Measurements from ENCODE around the gene ATN1.

The ATN1 gene

DNA sequence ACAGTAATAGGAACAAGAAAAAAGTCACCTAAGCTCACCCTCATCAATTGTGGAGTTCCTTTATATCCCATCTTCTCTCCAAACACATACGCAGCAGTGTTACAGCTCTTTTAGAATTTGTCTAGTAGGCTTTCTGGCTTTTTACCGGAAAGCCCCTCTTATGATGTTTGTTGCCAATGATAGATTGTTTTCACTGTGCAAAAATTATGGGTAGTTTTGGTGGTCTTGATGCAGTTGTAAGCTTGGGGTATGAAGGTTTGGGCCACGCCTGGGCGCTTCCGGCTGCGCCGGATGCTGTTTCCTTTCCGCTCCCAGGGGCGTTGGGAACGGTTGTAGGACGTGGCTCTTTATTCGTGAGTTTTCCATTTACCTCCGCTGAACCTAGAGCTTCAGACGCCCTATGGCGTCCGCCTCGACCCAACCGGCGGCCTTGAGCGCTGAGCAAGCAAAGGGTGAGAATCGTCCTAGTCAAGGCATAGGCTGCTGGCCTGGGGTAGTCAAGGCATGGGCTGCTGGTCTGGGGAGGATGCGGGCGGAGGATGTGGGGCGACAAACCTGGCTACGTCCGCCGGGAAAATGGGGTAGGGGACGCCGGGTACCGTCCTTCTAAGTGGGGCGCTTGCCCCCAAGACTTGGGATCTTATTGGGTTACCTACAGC is 16.1 kb downstream of the ATN1 start, which contains the start of the genes C12orf57 and RNU7-1:
C12orf57 (plus strand) TSS at position 301 of the 659 bp plus-strand sequence; CDS start at position 401, 100 bp downstream.
RNU7-1 (plus strand) TSS at position 95 of the 659 bp plus-strand sequence.
- DNase-seq (ENCODE audit: low read depth in 4 of 4, low spot score in 1 of 4) = peak in 3 of 4 experiments; percentile 65 to 71 (median 71)

DNA sequence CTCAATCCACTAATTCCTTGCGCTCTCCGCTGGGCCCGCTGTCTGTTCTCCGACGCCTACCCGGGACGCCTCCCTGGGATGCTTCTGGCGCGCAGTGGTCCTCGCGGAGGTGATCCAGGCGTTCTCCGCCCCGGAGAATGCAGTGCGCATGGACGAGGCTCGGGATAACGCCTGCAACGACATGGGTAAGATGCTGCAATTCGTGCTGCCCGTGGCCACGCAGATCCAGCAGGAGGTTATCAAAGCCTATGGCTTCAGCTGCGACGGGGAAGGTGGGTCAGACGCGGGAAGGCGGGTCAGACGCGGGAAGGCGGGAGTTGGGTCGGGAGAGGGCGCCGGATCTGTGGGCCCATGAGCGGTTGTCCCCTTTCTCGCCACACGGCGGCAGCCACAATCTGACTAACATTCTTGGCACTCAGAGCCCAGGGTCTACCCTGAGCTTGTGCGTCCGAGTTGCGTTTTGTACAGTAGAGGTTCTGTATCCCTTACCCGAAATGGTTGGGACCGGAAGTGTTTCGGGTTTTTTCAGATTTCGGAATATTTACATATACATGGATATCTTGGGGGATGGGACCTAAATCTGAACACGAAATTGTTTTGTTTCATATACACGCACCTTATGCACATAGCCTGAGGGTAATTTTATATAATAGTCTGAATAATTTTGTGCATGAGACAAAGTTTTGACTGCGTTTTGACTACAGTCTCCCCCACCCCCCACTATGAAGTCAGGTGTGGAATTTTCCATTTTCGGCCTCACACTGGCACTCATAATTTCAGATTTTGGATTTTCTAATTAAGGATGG is 16.8 kb downstream of the ATN1 start:
- DNase-seq (ENCODE audit: low read depth in 4 of 4, low spot score in 1 of 4) = peak in 3 of 4 experiments; percentile 70 to 89 (median 79)

DNA sequence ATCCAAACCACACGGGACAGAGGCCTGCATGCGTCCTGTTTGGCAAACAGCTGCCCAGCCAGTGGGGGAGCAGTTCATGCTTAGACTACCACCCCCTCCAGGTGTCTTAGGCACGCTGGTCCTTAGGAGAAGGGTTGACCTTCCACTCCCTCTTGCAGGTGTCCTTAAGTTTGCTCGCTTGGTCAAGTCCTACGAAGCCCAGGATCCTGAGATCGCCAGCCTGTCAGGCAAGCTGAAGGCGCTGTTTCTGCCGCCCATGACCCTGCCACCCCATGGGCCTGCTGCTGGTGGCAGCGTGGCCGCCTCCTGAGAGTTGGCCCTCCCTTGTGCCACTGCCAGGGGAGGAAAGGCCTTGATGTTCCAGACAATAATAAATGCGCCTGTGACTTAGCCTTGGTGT is 17.9 kb downstream of the ATN1 start:
- DNase-seq (ENCODE audit: low read depth in 4 of 4, low spot score in 1 of 4) = no peak

DNA sequence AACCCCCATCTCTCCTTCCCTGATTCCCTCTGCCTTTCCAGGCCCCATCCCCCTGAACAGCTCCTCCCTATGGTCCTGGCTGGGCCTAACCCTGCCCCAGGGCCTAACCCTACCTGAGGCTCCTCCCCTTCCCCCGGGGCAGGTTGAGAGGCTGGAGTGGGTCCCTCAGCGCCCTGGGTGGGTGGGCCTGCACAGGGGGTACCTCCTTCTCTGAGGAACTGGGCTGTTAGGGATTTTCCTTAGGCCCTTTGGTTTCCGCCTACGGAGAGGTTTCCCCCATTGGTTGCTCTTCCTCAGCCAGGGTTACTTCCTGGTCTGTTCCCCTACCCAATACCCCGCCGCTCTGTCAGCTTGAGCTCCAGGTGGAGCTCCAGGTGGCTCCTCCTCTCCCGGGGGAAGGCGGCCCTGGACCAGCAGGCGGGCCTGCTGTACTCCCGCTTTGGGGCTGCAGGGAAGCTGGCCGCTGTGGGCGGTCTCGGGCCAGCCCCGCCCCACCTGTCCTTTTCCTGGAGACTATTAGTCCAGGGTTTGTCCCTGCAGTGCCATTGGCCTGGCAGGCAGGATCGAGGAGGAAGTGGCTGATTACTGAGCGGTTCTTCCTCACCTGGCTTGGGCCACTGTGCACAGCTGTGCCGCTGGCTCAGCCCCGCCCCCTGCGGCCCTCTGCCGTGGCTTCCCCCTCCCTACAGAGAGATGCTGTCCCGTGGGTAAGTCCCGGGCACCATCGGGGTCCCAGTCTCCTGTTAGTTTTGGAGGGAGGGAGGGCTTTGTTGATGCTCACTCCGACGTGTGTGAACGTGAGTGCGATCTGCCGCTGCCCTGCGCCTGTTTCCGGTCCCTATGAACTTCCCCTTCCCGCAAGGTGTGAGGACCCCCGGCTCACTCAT is 18.5 kb downstream of the ATN1 start:
- DNase-seq (ENCODE audit: low read depth in 4 of 4, low spot score in 1 of 4) = peak in 1 of 4 experiments; percentile 60

DNA sequence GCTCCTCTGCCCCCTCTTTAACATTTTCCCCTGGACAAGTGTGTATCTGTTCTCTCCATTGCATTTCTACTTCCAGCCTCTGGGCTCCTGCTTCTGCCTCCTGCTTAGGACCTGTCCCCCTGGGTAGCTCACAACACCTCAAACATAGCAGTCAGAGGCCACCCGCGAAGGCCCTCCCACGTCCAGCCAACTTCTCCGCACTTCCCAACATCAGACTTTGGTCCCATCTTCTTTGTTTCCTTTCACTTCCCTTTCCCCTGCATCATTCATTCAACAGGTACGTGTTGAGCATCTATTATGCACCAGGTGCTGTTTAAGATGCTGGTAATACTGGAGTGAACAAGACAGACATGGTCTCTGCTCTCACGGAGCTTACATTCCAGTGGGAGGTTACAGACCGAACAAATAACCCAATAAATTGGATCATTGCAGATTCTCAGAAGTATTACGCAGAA is 19.2 kb downstream of the ATN1 start:
- no peak for DNase-seq (ENCODE audit: low read depth in 4 of 4, low spot score in 1 of 4)

DNA sequence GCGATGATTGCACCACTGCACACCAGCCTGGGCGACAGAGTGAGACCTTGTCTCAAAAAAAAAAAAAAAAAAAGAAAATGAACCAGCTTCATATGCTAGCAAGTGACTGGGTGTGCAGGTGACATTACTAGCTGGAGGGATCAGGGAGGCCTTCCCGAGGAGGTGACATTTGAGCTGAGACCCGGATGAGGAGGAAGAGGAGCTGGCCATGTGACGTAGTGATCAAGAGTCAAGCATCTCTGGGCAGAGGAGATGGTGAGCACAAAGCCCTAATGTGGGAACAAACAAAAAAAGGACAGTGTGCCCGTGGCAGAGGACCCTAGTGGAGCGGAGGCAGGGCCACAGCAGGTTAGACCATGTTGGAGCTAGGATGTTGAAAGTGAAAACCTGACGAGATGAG is 19.9 kb downstream of the ATN1 start:
- no peak for DNase-seq (ENCODE audit: low read depth in 4 of 4, low spot score in 1 of 4)

DNA sequence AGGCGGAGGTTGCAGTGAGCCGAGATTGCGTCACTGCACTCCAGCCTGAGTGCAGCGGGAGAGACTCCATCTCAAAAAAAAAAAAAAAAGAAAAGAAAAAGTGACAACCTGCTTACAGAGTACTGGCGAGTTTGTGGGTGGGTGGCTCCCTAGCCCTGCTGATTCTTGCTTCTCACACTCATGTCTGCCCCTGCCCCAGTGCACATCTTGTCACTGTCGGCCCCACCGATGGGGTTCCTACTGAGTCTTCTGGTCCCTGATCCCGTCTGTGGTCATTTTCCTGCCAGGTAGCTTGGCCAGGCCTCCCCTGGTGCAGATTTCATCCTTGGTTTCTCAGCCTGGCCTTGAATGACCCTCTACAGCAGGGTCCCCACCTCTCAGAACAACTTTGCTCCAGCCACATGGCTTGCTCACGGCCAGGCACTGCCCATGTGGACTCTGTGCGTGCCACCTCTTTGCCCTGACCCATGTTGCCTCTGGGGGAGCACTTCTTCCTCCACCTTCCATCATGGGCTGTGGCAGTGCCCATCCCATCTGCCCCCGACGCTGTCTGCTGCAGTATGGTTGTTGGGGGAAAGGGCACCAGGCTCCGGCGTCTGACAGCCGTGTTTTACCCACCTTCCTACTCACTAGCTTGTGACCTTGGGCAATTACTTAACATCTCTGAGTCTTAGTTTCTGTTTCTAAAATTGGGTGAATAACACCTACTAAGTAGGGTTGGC is 21.3 kb downstream of the ATN1 start:
- no peak for DNase-seq (ENCODE audit: low read depth in 4 of 4, low spot score in 1 of 4)

DNA sequence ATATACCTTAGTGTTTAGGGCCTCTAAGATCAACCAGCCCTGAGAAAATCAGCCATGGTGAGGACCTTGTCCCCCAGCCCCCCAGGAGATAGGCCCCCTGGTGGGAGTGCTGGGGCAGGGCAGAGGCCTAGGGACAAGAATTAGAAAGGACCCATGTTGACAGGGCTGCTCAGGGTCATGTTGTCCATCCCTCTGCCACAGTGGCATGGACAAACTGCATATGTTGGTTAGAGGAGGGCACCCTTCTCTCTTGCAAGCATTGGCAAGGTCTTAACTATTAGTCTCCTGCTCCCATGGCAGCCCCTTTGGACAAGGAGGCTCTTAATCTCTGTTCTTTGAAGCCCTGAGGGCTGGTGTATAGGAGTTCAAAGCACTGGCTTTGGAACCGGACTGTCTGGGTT is 22.6 kb downstream of the ATN1 start:
- DNase-seq (ENCODE audit: low read depth in 4 of 4, low spot score in 1 of 4) = no peak

DNA sequence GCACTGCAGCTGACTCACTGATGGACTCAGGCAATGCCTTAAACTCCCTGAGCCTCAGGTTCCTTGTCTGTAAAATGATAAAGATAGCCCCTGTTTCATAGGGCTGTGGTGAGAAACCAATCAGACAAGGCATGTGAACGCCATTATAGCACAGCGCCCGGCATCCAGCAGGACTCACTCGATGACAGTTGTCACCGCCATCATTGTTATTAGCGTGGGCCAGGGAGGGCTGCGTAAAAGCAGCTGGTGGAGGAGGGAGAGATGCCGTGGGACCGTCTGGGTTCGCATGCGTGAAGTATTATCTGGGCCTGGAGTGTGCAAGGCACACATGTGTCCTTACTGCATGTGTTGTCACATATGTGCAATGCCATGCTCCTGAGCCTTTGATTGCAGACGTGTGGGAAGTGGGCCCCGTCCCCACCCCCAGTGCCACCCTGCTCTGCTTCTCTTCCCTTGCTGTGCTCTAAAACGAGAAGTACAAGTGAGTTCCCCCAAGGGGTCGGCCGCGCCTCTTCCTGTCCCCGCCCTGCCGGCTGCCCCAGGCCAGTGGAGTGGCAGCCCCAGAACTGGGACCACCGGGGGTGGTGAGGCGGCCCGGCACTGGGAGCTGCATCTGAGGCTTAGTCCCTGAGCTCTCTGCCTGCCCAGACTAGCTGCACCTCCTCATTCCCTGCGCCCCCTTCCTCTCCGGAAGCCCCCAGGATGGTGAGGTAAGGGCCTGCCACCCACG is 23.2 kb downstream of the ATN1 start, which contains the start of gene PTPN6:
PTPN6 (plus strand) TSS at position 546 of the 730 bp plus-strand sequence; CDS start at position 703, 157 bp downstream.
- DNase-seq (ENCODE audit: low read depth in 4 of 4, low spot score in 1 of 4) = peak in 1 of 4 experiments; percentile 54

DNA sequence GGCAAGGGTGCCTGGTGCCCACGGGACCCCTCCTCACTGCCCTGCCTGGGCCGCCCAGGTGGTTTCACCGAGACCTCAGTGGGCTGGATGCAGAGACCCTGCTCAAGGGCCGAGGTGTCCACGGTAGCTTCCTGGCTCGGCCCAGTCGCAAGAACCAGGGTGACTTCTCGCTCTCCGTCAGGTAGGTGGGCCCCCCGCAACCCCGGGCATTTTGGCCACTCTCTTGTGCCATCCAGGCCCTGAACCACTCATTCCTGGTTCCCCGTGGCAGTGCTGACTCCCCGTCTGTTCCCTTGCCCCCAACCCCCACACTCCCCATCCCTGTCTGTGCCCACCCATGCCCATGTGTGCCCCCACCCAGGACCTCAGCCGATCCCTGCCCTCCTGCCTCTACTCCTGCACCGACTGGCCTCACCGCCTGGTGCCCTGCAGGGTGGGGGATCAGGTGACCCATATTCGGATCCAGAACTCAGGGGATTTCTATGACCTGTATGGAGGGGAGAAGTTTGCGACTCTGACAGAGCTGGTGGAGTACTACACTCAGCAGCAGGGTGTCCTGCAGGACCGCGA is 23.9 kb downstream of the ATN1 start:
- DNase-seq (ENCODE audit: low read depth in 4 of 4, low spot score in 1 of 4) = no peak

DNA sequence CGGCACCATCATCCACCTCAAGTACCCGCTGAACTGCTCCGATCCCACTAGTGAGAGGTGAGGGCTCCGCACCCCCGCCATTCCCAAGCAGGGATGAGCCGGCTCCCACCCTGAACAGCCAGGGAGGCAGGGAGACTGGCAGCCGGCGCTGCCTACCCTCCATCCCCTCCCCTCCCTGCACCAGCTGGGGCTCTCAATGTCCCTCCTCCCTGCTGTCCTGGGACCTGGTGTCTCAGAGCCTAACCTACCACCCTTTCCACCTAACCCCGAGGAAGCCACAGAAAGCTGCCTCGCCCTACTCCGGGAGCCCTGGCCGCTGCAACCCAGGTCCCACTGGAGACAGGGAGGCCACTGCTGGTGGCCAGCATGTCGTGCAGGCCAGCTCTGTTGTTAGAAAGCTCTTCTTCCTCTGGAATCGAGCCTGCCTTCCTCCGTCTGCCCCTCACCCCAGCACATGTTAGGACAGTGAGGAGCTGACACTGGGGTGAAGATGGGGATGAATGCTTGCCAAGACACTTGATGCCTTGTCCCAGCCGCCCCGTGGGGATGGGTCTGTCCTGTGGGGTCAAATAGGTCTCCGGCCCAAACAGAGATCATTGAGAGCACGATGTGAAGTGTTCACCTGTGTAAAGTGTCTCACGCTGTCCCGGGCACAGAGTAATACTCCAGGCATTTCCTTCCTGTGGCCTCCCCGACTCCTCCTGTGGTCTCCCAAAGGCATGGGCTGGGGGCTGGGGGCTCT is 24.5 kb downstream of the ATN1 start:
- DNase-seq (ENCODE audit: low read depth in 4 of 4, low spot score in 1 of 4) = no peak

DNA sequence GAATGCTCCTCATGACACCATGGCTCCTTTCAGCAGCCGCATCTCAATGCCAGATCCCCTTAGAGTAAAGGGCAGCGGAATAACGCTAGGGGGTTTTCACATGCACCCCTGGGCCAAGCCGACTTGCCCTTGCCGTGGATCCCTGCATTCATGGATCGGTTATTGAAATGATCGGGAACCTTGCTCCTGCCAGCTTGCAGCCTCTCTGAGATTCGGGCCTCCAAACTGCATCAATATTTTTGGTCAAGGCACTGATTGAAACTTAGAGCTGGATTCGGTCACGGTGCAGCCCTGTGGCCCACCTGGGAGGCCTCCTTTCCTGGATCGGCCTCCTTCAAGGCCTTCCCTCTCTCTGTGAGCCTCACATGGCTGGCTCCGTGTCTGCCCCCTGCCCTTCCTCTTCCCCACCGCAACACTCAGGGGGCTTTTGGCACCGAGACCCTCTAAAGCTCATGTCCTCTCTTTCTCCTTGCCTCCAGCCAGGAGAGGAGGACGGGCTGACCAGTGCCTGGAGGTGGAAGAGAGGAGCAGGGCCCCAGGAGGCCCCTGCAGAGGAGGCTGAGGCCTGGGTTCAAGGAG is 25.2 kb downstream of the ATN1 start:
- DNase-seq (ENCODE audit: low read depth in 4 of 4, low spot score in 1 of 4) = no peak

DNA sequence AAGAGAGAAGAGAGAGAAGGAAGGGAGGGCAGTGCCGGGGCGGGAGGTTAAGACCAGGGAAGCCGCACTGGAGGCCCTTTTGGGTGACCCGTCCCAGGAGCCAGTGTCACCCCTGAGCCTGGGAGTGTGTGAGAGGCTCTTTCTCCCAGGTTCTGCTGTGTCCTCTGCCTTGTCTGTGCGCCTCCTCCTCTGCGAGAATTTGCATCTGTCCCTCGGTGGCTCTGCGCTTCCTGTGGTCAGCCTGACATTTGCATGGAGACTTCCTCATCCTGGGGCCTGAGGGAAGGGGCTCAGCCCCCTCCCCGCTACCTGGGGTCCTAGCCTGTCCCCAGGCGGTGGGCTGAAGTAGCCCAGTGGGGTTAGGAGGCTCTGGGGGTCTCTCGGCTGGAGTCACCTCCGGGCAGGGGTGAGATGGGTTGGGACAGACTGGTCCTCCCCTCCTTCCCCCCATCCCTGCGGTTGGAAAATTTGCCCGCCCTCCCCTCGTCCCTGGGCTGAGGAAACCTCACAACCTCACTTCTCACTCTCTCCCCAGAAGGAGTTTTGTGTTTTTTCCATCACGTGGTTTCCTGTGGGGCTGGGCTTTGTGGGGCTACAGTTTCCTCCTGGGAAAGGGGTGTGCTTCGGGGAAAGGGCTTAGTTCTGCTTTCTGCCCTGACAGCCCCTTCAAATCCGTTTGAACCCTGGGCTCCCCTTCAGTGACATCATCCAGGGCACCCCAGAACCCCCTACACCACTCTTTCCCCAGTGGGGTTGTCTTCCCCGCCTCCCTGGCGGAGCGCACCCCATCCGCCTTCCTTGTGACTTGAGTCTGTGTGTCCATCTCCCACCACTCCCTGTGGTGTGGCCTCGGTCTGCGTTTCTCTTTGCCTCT is 25.9 kb downstream of the ATN1 start:
- DNase-seq (ENCODE audit: low read depth in 4 of 4, low spot score in 1 of 4) = peak in 2 of 4 experiments; percentile 67 to 78

DNA sequence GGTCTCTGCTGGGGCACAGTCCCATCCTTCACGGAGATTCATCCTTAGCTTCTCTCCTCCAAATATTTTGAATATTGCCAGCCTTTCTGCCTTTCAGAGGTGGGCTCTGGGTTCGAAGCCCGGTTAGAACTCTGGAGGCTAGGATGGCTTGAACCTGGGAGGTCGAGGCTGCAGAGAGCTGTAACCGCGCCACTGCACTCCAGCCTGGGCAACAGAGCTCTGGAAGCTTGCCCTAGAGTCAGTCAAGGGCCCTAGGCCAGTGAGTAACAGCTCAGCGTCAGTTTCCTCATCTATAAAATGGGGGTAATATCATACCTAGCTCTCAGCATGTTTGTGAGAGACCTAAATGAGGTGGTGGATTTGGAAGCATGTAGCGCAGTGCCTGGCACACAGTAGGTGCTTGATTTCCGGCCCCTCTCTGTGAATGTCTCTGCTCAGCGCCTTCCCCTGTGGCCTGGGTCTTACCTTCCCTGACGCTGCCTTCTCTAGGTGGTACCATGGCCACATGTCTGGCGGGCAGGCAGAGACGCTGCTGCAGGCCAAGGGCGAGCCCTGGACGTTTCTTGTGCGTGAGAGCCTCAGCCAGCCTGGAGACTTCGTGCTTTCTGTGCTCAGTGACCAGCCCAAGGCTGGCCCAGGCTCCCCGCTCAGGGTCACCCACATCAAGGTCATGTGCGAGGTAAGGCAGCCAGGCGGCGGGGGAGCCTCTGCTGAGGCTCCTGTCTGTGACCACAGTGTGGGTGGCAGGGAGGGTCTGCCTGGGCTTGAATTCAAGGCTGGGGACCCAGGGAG is 26.8 kb downstream of the ATN1 start:
- no peak for DNase-seq (ENCODE audit: low read depth in 4 of 4, low spot score in 1 of 4)

DNA sequence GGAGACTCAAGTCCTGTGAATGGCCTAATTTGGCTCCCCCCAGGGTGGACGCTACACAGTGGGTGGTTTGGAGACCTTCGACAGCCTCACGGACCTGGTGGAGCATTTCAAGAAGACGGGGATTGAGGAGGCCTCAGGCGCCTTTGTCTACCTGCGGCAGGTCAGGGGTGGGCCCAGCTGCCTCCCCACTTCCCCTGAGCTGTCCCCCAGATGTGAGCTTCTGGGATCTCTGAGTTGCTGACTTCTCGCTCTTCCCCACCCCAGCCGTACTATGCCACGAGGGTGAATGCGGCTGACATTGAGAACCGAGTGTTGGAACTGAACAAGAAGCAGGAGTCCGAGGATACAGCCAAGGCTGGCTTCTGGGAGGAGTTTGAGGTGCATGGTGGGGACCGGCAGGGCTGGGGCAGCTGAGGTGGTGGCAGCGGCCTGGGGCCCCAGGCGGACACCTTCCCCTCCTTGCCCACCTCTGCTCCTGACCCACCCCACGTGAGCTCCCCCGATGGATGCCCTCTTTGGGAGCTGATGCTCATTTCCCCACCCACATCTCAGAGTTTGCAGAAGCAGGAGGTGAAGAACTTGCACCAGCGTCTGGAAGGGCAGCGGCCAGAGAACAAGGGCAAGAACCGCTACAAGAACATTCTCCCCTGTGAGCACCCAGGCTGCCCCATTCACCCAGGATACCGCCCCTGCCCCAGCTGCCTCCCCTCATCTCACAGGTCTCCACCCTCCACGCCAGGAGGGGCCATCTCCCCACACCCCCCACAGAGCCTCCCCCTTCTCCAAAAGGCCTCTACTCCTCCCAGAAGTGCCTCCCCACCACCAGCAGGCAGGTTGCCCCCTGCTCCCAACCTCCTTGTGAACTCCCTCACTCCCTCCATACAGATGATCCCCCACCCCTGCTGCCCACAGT is 27.6 kb downstream of the ATN1 start:
- no peak for DNase-seq (ENCODE audit: low read depth in 4 of 4, low spot score in 1 of 4)

Data from stimulated activated CD4-positive, alpha-beta T cell treated with anti-CD3 and anti-CD28 coated beads, Interleukin-1b, Interleukin-23, amount 100 ng/mL, for 24 hours (primary cell).